Astrocyte of the spinal cord (primary cell): ENCODE data around the gene CDK6.
"Not testable (repeated sequence)": the region's sequence is repeated elsewhere in the genome, so short reads cannot be mapped to it uniquely, and the experiment has no call there.

Experiments used
- DNase-seq: peaks from one replicate; pipeline ENCODE4 v3.0.0; 2011; ENCODE audit warnings: low read depth, low spot score
- H3K4me3 ChIP-seq: 2 replicates; pipeline ENCODE4 v1.5.1; 2011; ENCODE audit warnings: low read depth, mild to moderate bottlenecking, low read length, moderate library complexity
- CTCF ChIP-seq: IDR thresholded peaks from 2 replicates; pipeline ENCODE4 v1.5.1; 2012; ENCODE audit warnings: low read depth, mild to moderate bottlenecking, low read length, inconsistent platforms
- in situ Hi-C: cut with HindIII; loops from 2 replicates; pipeline ENCODE4 v1.10.0; 2017; ENCODE audit warnings: low sequenced_read_pairs

The CDK6 gene

GRCh38 chr7:92836489-92836999 is at the start of gene CDK6:
Gene CDK6 (minus strand): TSS chr7:92836573. CDS start chr7:92833323, 3,250 bp downstream.
- in situ Hi-C loops = no loop called here
- H3K4me3 ChIP-seq = peak within 1 kb of the TSS; percentile 93
- DNase-seq = peak; percentile 73
- no peak for TF ChIP-seq CTCF

GRCh38 chr7:92886039-92886438 is 49.7 kb upstream of the CDK6 start:
- in situ Hi-C loops, DNase-seq: not testable (repeated sequence)

GRCh38 chr7:92884218-92884617 is 47.8 kb upstream of the CDK6 start:
- in situ Hi-C loops = no loop called here

More at GRCh38 chr7:92886039-92886438, 49.7 kb upstream of the CDK6 start:
- H3K4me3 ChIP-seq = not testable (repeated sequence)

GRCh38 chr7:92882760-92883159 is 46.4 kb upstream of the CDK6 start:
- H3K4me3 ChIP-seq = no peak overlapping the region
- no peak for DNase-seq
- in situ Hi-C loops = no loop called here
- no peak for TF ChIP-seq CTCF

More at GRCh38 chr7:92884218-92884617, 47.8 kb upstream of the CDK6 start:
- TF ChIP-seq CTCF = no peak
- no peak overlapping the region for H3K4me3 ChIP-seq
- DNase-seq = no peak

- no peak for DNase-seq
- in situ Hi-C loops = no loop called here
- TF ChIP-seq CTCF = no peak
These were observed 44.7 kb upstream of the CDK6 start for GRCh38 chr7:92881091-92881485.

GRCh38 chr7:92880212-92881090 is 44.1 kb upstream of the CDK6 start:
- no peak for DNase-seq
- TF ChIP-seq CTCF = peak; percentile 15
- in situ Hi-C loops = no loop called here
- H3K4me3 ChIP-seq = no peak overlapping the region

More at GRCh38 chr7:92881091-92881485, 44.7 kb upstream of the CDK6 start:
- no peak overlapping the region for H3K4me3 ChIP-seq

- no peak for TF ChIP-seq CTCF
- no peak for DNase-seq
- H3K4me3 ChIP-seq = no peak overlapping the region
- in situ Hi-C loops = no loop called here
These were observed 41.0 kb upstream of the CDK6 start for GRCh38 chr7:92877367-92877766.
